DMS153 (cell line): ENCODE data around the gene BTNL3.

Experiments used
- DNase-seq: peaks from one replicate; lab custom pipeline; 2025; lab: John Stamatoyannopoulos, UW

The BTNL3 gene

GRCh38 chr5:181047921-181048320 lies 59.3 kb downstream of the BTNL3 start:
- DNase-seq = no peak

- DNase-seq = no peak
Observed at GRCh38 chr5:181050016-181050415, 61.4 kb downstream of the BTNL3 start.

GRCh38 chr5:181051841-181052671 lies 63.4 kb downstream of the BTNL3 start:
- no peak for DNase-seq

GRCh38 chr5:181052672-181053487 lies 64.2 kb downstream of the BTNL3 start:
- DNase-seq = no peak

- no peak for DNase-seq
Observed at GRCh38 chr5:181053488-181054121, 65.0 kb downstream of the BTNL3 start.

GRCh38 chr5:181054138-181054537 lies 65.5 kb downstream of the BTNL3 start:
- no peak for DNase-seq

- DNase-seq = no peak
Observed at GRCh38 chr5:181054871-181055459, 66.3 kb downstream of the BTNL3 start.
